Measurements from ENCODE around the gene OSGIN1.

DNA sequence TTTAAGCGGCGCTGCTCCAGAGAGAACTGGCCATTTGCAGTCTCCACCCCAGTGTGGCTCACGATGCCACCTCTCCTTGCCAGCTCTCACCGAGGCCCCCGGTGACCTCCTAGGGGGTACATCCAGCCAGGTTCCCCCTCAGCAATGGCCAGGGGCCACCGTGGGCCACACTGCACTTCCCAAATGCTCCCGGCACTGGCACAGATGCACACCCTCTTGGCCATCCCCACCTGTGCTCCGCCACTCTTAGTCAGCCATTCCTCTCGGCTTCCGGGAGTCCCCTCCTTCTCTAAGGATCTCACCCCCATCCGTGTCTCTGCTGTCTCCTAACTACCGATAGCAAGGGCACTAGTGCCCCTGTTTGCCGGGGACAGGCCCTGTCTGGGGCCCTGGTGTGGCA lies 28.4 kb upstream of the OSGIN1 start:
- TF ChIP-seq, protein P1, sequence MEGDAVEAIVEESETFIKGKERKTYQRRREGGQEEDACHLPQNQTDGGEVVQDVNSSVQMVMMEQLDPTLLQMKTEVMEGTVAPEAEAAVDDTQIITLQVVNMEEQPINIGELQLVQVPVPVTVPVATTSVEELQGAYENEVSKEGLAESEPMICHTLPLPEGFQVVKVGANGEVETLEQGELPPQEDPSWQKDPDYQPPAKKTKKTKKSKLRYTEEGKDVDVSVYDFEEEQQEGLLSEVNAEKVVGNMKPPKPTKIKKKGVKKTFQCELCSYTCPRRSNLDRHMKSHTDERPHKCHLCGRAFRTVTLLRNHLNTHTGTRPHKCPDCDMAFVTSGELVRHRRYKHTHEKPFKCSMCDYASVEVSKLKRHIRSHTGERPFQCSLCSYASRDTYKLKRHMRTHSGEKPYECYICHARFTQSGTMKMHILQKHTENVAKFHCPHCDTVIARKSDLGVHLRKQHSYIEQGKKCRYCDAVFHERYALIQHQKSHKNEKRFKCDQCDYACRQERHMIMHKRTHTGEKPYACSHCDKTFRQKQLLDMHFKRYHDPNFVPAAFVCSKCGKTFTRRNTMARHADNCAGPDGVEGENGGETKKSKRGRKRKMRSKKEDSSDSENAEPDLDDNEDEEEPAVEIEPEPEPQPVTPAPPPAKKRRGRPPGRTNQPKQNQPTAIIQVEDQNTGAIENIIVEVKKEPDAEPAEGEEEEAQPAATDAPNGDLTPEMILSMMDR (IDR thresholded peaks at IDR 0.05; ENCODE audit: poor library complexity, severe bottlenecking), result no peak
- TF ChIP-seq EP300 (conservative IDR thresholded peaks at IDR 0.05; ENCODE audit: poor library complexity, severe bottlenecking) (no peak), EZH2 (IDR thresholded peaks at IDR 0.05; ENCODE audit: borderline replicate concordance, insufficient read depth, low read length, poor library complexity, severe bottlenecking) (no peak)
